Hepatocyte (in vitro differentiated cells): ENCODE data around the gene RNASE7. TPM values are rescaled to one million over a fixed set of nuclear protein-coding genes. Genes with fewer than 3 reads are reported as not detected.

Source experiments
- DNase-seq: peaks from one replicate; pipeline ENCODE4 v3.0.0-alpha.2; 2016; ENCODE audit warnings: low spot score
- H2AFZ ChIP-seq: fragments of 200-600 bp; sonication (generic); 2 replicates; pipeline ENCODE4 v1.6.0; 2016; ENCODE audit warnings: antibody characterized with exemption, mild to moderate bottlenecking
- H3K27ac ChIP-seq: fragments of 200-600 bp; sonication (generic); 2 replicates; pipeline ENCODE4 v1.5.1; 2016; ENCODE audit warnings: mild to moderate bottlenecking
- H3K27me3 ChIP-seq: fragments of 200-600 bp; sonication (generic); 2 replicates; pipeline ENCODE4 v1.6.1; 2016
- H3K36me3 ChIP-seq: fragments of 200-600 bp; sonication (generic); replicated peaks from 2 replicates; pipeline ENCODE4 v1.5.1; 2016; ENCODE audit warnings: low read depth; ENCODE audit not compliant: insufficient read depth
- H3K4me1 ChIP-seq: fragments of 200-600 bp; sonication (generic); 2 replicates; pipeline ENCODE4 v1.5.1; 2016; ENCODE audit warnings: mild to moderate bottlenecking, moderate library complexity; ENCODE audit not compliant: insufficient read depth
- H3K4me2 ChIP-seq: fragments of 200-600 bp; sonication (generic); 2 replicates; pipeline ENCODE4 v1.6.0; 2016
- H3K4me3 ChIP-seq: fragments of 200-600 bp; sonication (generic); 2 replicates; pipeline ENCODE4 v1.5.1; 2016; ENCODE audit warnings: mild to moderate bottlenecking
- H3K79me2 ChIP-seq: fragments of 200-600 bp; sonication (generic); 2 replicates; pipeline ENCODE4 v1.6.0; 2017; ENCODE audit warnings: mild to moderate bottlenecking
- H3K9me2 ChIP-seq: fragments of 200-600 bp; sonication (generic); replicated peaks from 2 replicates; pipeline ENCODE4 v1.6.0; 2017; ENCODE audit warnings: mild to moderate bottlenecking; ENCODE audit not compliant: insufficient read depth
- H3K9me3 ChIP-seq: fragments of 200-600 bp; sonication (generic); 2 replicates; pipeline ENCODE4 v1.5.1; 2016; ENCODE audit warnings: low read depth, mild to moderate bottlenecking
- H4K20me1 ChIP-seq: fragments of 200-600 bp; sonication (generic); 2 replicates; pipeline ENCODE4 v1.6.0; 2016; ENCODE audit warnings: mild to moderate bottlenecking; ENCODE audit not compliant: insufficient read depth, poor library complexity, severe bottlenecking
- CTCF ChIP-seq: fragments of 200-600 bp; sonication (generic); IDR thresholded peaks from 2 replicates; pipeline ENCODE4 v1.5.1; 2016; ENCODE audit warnings: antibody characterized with exemption, mild to moderate bottlenecking; ENCODE audit not compliant: poor library complexity
- EZH2 ChIP-seq: fragments of 200-600 bp; sonication (generic); IDR thresholded peaks from 2 replicates; pipeline ENCODE4 v1.6.1; 2016; ENCODE audit warnings: antibody characterized with exemption, mild to moderate bottlenecking, borderline replicate concordance
- EZH2phosphoT487 ChIP-seq: fragments of 200-600 bp; sonication (generic); IDR thresholded peaks from one replicate; pipeline ENCODE4 v1.6.1; 2018; ENCODE audit warnings: antibody characterized with exemption, mild to moderate bottlenecking, low read depth, moderate library complexity; ENCODE audit not compliant: unreplicated experiment, severe bottlenecking
- WGBS: methylation state at CpG from one replicate; pipeline ENCODE4 v1.1.6; 2016; ENCODE audit warnings: low lambda C conversion rate; ENCODE audit errors: missing lambda C conversion rate; 5-methylcytosine and 5-hydroxymethylcytosine counted together
- polyA plus RNA-seq: library from polyadenylated mRNA; unstranded; fragments of >200 nt; fragmentation: Nextera tagmentation; extraction: Ambion mirVana; gene quantifications from 2 replicates; pipeline ENCODE4 v1.2.1, GENCODE V29; 2016
- total RNA-seq: library from RNA; depleted of rRNA; stranded (reverse); fragments of >200 nt; gene quantifications from 2 replicates; pipeline ENCODE4 v1.2.3, GENCODE V29; 2014

RNASE7 gene
- total and polyA plus RNA-seq, 2 experiments from 2014 or later: not detected

- H3K79me2 ChIP-seq: no peaks in the 10 kb centered on the region
- peak overlapping the region; percentile 45 for H3K27ac ChIP-seq
- no peak for DNase-seq
- WGBS: 49% methylated on average over 3 of the region's 3 CpGs
- H3K27me3 ChIP-seq: no peaks in the 10 kb centered on the region
- H3K9me2 ChIP-seq: no peaks in the 10 kb centered on the region
- H3K36me3 ChIP-seq: no peaks in the 10 kb centered on the region
- H3K4me2 ChIP-seq: no peak overlapping the region
- no peaks in the 10 kb centered on the region for H4K20me1 ChIP-seq
- H3K4me1 ChIP-seq: peaks cover 16% of the 10 kb centered on the region
- H3K9me3 ChIP-seq: no peaks in the 10 kb centered on the region
- no peak overlapping the region for H3K4me3 ChIP-seq
- TF ChIP-seq EZH2phosphoT487 (no peak), CTCF (no peak), EZH2 (no peak)
- no peak overlapping the region for H2AFZ ChIP-seq
These were observed 21.3 kb downstream of the RNASE7 start for GRCh38 chr14:21063479-21063878.

GRCh38 chr14:21066882-21067502 lies 24.8 kb downstream of the RNASE7 start:
- Histone ChIP-seq H3K9me2 (no peaks in the 10 kb centered on the region), H3K36me3 (no peaks in the 10 kb centered on the region), H3K9me3 (no peaks in the 10 kb centered on the region), H3K4me3 (no peak overlapping the region), H3K27me3 (no peaks in the 10 kb centered on the region), H3K79me2 (peaks cover 3% of the 10 kb centered on the region), H3K27ac (no peak overlapping the region), H3K4me1 (peaks cover 19% of the 10 kb centered on the region), H4K20me1 (no peaks in the 10 kb centered on the region), H3K4me2 (no peak overlapping the region), H2AFZ (no peak overlapping the region)
- TF ChIP-seq CTCF: peak; percentile 19
- no peak for TF ChIP-seq EZH2
- DNase-seq: no peak
- 76% methylated on average over 7 of the region's 7 CpGs for WGBS

- Histone ChIP-seq H3K79me2 (peaks cover 19% of the 10 kb centered on the region), H3K27me3 (no peaks in the 10 kb centered on the region), H3K36me3 (no peaks in the 10 kb centered on the region), H3K9me2 (no peaks in the 10 kb centered on the region), H3K4me3 (peak overlapping the region; percentile 99), H3K9me3 (no peaks in the 10 kb centered on the region), H3K4me2 (peak overlapping the region; percentile 92), H2AFZ (peak overlapping the region; percentile 93), H3K4me1 (peaks cover 16% of the 10 kb centered on the region), H3K27ac (peak overlapping the region; percentile 96), H4K20me1 (peaks cover 4% of the 10 kb centered on the region)
- TF ChIP-seq CTCF (peak; percentile 55), EZH2 (no peak), EZH2phosphoT487 (no peak)
- 7% methylated on average over 42 of the region's 45 CpGs for WGBS
- peak; percentile 80 for DNase-seq
These were observed 26.6 kb downstream of the RNASE7 start for GRCh38 chr14:21068521-21069387.
